Activated T-cell treated with anti-CD3 and anti-CD28 coated beads, Interleukin-2, amount 50 U/mL, for 4 hours (primary cell): ENCODE measurements around the gene ADCY10. TPM values are rescaled to one million over a fixed set of nuclear protein-coding genes. Genes with fewer than 3 reads are reported as not detected.
"Not testable (repeated sequence)": the region's sequence is repeated elsewhere in the genome, so short reads cannot be mapped to it uniquely, and the experiment has no call there.

Source experiments
- ATAC-seq, 2 donors: fragments of 200-7000 bp; cut with Tn5 transposase; one replicate each; pipeline ENCODE4 v1.10.0; 2021
- DNase-seq: peaks from one replicate; pipeline ENCODE4 v3.0.0-alpha.2; 2020
- H3K27me3 Mint-ChIP-seq: one replicate; pipeline ENCODE4 v1.8.0; 2021; ENCODE audit warnings: low read depth, mixed read lengths
- H3K36me3 Mint-ChIP-seq: one replicate; pipeline ENCODE4 v1.8.0; 2022; ENCODE audit warnings: mixed read lengths; ENCODE audit not compliant: insufficient read depth
- H3K4me1 Mint-ChIP-seq: one replicate; pipeline ENCODE4 v1.8.0; 2021; ENCODE audit warnings: low read depth, mixed read lengths
- H3K4me3 Mint-ChIP-seq: one replicate; pipeline ENCODE4 v1.8.0; 2021; ENCODE audit warnings: mild to moderate bottlenecking, moderate library complexity, mixed read lengths
- H3K9me3 Mint-ChIP-seq: one replicate; pipeline ENCODE4 v1.8.0; 2021; ENCODE audit warnings: mixed read lengths
- total RNA-seq, 3 donors: library from RNA; stranded (reverse); gene quantifications; one replicate each; pipeline ENCODE4 v1.2.1, GENCODE V29; 2021

The ADCY10 gene
- total RNA-seq, 3 donors from 2014 or later: not detected

GRCh38 chr1:167881786-167882185 is 32.1 kb downstream of the ADCY10 start:
- Mint-ChIP-seq H3K4me3 (no peak overlapping the region), H3K9me3 (peaks cover 5% of the 10 kb centered on the region), H3K36me3 (no peaks in the 10 kb centered on the region), H3K27me3 (peaks cover 3% of the 10 kb centered on the region), H3K4me1 (no peaks in the 10 kb centered on the region)
- DNase-seq (no peak), ATAC-seq (no peak)

DNA sequence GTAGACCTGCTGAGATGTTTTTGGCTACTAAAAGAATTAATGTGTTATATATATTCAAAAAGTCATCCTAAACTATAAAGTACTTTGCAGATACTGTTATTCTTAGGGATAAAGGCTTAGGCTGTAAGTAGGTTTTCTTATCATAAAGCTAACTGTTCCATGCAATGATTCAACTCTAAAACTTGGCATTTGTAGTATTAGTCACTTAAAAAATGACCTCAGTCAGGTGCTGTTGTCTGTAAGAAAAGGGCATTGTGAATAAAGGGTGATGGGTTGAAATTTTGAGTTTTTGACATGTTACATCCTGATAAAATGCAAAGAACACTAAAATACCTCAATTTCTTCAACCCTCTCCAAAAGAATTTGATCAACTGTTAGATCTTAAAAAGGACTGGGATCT is 32.9 kb downstream of the ADCY10 start:
- no peaks in the 10 kb centered on the region for H3K36me3 Mint-ChIP-seq
- no peaks in the 10 kb centered on the region for H3K4me1 Mint-ChIP-seq
- H3K9me3 Mint-ChIP-seq: peaks cover 5% of the 10 kb centered on the region
- ATAC-seq (no peak), DNase-seq (no peak)
- H3K4me3 Mint-ChIP-seq: no peak overlapping the region
- H3K27me3 Mint-ChIP-seq: peaks cover 3% of the 10 kb centered on the region

DNA sequence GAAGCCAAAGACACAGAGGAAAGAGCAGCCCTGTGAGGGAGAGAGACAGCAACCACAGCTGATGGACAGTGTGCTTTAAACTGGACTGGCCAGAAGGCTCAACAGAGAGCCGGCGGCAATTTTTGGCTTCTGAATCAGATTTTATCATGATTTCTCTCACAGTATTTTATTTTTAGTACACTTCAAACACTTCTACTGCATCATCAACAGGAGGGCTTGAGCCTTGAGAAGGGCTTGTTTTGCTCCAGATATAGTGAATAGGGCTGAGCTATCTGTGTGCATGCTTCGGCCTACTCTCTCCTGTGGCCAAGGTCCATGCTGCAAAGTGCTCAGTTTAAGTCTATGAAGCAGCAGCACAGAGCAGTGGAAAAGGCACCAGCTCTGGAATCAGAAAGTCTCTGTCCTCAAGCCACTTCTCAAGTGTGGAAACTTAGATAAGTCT is 33.3 kb downstream of the ADCY10 start:
- peaks cover 5% of the 10 kb centered on the region for H3K9me3 Mint-ChIP-seq
- no peaks in the 10 kb centered on the region for H3K4me1 Mint-ChIP-seq
- ATAC-seq: no peak
- H3K4me3 Mint-ChIP-seq: no peak overlapping the region
- no peak for DNase-seq
- peaks cover 3% of the 10 kb centered on the region for H3K27me3 Mint-ChIP-seq
- no peaks in the 10 kb centered on the region for H3K36me3 Mint-ChIP-seq

DNA sequence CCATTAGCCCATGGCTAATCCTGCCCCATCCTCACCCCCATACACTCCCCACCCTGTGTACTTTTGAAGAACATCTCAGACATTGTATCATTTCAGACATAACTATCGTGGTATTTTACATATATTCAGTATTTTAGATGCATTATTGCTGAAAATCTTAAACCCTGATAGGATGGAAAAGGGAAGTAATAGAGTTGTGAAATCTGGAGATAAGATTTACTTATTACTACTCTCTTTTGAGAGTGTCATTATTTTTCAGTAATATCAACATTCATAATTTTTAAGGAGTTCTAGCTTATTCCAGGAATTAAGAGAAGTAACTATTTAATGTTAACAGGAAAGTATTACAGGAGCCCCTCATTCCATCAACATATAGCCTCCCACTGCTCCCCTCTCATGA is 34.4 kb downstream of the ADCY10 start:
- no peak for ATAC-seq
- Mint-ChIP-seq H3K9me3 (no peaks in the 10 kb centered on the region), H3K27me3 (no peaks in the 10 kb centered on the region), H3K4me1 (no peaks in the 10 kb centered on the region), H3K4me3 (no peak overlapping the region), H3K36me3 (no peaks in the 10 kb centered on the region)
- no peak for DNase-seq

GRCh38 chr1:167878372-167879160 is 35.4 kb downstream of the ADCY10 start:
- no peak for ATAC-seq
- DNase-seq: no peak
- Mint-ChIP-seq H3K27me3 (no peaks in the 10 kb centered on the region), H3K4me1 (no peaks in the 10 kb centered on the region), H3K4me3 (no peak overlapping the region), H3K9me3 (no peaks in the 10 kb centered on the region), H3K36me3 (no peaks in the 10 kb centered on the region)

DNA sequence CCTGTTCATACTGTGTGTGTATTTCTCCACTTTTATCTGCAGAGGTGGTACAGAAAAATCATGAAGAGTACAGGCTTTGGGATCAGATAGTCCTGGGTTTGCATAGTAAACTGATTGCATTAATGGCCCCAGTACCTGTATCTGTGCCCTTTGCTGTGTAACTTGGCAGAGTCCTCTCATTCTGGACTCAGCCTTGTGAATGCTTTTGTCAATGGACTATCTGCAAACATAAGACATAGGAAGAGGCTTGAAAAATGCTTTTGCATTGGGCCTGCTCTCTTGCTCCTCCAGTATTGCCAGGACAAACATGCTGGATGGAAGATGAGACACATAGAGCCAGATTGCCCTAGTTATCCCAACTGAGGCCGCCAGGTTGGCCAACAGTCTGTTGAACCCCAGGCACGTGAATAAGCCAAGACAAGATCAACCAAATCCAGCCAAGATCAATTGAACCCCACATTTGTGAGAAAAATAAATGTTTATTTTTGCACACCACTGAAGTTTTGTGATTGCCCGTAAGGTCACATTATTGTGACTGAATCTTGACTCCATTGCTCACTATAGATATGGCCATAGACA is 37.2 kb downstream of the ADCY10 start:
- H3K9me3 Mint-ChIP-seq: no peaks in the 10 kb centered on the region
- DNase-seq: no peak
- H3K4me3 Mint-ChIP-seq: no peak overlapping the region
- ATAC-seq: no peak
- H3K27me3 Mint-ChIP-seq: no peaks in the 10 kb centered on the region
- no peaks in the 10 kb centered on the region for H3K4me1 Mint-ChIP-seq
- H3K36me3 Mint-ChIP-seq: no peaks in the 10 kb centered on the region

DNA sequence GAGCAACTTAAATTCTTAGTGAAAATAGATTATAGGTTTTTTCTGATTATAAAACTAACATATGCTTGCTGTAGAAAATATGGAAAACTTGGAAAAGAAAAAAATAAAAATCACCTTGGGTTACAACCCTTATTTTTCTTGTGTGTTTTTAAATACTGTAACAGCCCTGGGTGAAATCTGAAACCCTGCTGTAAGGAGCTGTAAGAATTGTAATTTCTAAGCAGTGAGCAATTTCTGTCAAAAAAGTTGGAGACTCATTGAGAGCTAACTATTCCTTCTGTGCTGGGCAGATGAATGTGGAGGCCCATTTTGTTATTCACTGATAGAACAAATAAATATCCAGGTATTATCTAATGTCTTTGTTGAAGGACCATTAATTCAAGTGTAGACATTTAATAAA is 42.6 kb downstream of the ADCY10 start:
- no peak for DNase-seq
- Mint-ChIP-seq H3K4me1 (no peaks in the 10 kb centered on the region), H3K27me3 (no peaks in the 10 kb centered on the region), H3K36me3 (no peaks in the 10 kb centered on the region), H3K9me3 (no peaks in the 10 kb centered on the region), H3K4me3 (no peak overlapping the region)
- no peak for ATAC-seq

GRCh38 chr1:167869157-167870001 is 44.6 kb downstream of the ADCY10 start:
- not testable (repeated sequence) for H3K4me1 Mint-ChIP-seq, H3K4me3 Mint-ChIP-seq, H3K9me3 Mint-ChIP-seq, H3K36me3 Mint-ChIP-seq, ATAC-seq, H3K27me3 Mint-ChIP-seq, DNase-seq

GRCh38 chr1:167866739-167867414 is 47.1 kb downstream of the ADCY10 start:
- H3K27me3 Mint-ChIP-seq, H3K36me3 Mint-ChIP-seq, H3K4me3 Mint-ChIP-seq, ATAC-seq, DNase-seq, H3K9me3 Mint-ChIP-seq, H3K4me1 Mint-ChIP-seq: not testable (repeated sequence)

GRCh38 chr1:167866326-167866725 is 47.6 kb downstream of the ADCY10 start:
- H3K9me3 Mint-ChIP-seq, H3K4me3 Mint-ChIP-seq, H3K27me3 Mint-ChIP-seq, H3K4me1 Mint-ChIP-seq, H3K36me3 Mint-ChIP-seq, DNase-seq, ATAC-seq: not testable (repeated sequence)

DNA sequence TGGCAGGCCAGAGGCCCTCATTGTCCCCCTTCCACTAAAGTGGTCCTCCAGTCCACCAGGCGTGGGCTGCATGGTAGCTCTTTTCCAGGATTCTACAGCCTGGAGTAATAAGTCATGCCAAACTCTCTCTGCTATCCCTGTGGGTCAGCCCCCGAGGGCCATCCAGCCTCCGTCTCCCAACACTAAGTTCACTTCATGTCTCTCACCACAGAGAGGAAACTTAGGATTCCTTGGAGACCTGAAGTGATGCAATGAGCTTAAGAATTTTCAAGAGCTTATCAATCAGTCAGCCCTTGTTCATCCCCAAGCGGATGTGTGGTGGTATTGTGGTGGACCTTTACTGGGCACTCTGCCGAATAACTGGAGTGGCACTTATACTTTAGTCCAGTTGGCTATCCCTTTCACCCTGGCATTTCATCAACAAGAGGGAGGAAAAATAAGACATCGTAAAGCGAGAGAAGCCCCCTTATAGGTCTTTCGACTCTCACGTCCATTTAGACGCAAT is 48.1 kb downstream of the ADCY10 start:
- DNase-seq, H3K4me3 Mint-ChIP-seq, ATAC-seq, H3K4me1 Mint-ChIP-seq, H3K9me3 Mint-ChIP-seq, H3K27me3 Mint-ChIP-seq, H3K36me3 Mint-ChIP-seq: not testable (repeated sequence)

DNA sequence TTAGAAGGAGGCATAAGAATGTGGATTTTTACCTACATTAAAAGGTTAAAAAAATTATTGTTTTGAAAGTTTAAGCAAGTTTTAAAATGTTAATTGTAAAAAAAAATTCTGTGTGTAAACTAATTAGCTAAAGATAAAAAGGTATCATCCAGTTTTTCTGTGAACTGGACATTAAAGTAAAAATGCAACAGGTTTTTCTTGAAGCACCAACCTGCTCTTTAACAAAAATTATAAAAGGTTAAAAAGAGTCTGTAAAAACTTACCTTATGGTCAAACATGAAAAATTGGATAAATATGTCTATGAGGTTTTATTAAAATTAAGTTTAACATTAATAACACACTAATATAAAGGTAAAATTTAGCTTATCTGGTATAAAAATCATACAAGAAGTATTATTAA is 48.7 kb downstream of the ADCY10 start:
- not testable (repeated sequence) for H3K4me1 Mint-ChIP-seq, H3K36me3 Mint-ChIP-seq, H3K27me3 Mint-ChIP-seq, H3K9me3 Mint-ChIP-seq, DNase-seq, ATAC-seq, H3K4me3 Mint-ChIP-seq

DNA sequence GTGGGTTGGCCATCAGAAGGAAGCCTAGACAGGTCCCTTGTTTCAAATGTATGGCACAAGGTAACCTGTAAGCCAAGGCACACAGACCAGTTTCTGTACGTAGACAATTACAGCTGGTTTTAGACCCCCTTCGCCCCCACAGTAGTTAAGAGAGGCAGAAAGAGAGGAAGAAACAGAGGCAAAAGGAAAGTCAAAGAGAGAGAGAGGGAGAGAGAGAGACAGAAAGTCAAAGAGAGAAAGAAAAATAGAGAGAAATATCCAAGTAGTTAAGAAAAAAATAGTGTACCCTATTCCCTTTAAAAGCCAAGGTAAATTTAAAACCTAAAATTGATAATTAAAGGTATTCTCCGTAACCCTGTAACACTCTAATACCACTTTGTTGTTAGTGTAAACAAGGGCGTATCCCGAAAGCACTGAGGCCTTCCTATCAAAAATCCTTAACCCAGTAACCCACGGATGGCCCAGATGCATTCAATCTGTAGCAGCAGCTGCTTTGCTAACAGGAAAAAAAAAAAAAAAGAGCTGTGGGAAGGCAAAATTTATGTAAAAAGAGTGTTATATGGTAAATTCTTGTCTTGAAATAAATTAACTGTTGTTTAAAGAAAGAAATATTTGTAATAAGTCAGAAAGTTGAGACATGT is 49.4 kb downstream of the ADCY10 start:
- ATAC-seq (no peak), DNase-seq (no peak)
- Mint-ChIP-seq H3K27me3 (no peaks in the 10 kb centered on the region), H3K36me3 (no peaks in the 10 kb centered on the region), H3K4me3 (no peak overlapping the region), H3K9me3 (no peaks in the 10 kb centered on the region), H3K4me1 (no peaks in the 10 kb centered on the region)

DNA sequence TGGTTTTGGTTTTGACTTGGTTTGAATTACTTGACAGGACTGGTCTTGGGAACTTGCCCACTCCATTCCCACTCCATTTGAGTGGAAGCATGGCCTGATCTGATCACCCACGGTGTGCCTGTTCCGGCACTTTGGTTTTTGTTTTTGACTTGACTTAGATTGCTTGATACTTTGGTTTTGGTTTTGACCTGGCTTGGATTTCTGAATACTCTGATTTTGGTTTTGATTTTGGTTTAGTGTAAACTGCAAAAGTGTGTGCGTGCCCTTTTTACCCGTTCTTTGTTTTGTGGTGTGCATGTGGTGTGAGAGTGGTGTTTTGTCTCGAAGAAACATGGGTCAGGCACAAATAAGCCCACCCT is 50.0 kb downstream of the ADCY10 start:
- Mint-ChIP-seq H3K27me3 (no peaks in the 10 kb centered on the region), H3K36me3 (no peaks in the 10 kb centered on the region), H3K4me3 (no peak overlapping the region), H3K4me1 (no peaks in the 10 kb centered on the region), H3K9me3 (no peaks in the 10 kb centered on the region)
- ATAC-seq (no peak), DNase-seq (no peak)
